GM23338 (cell line): ENCODE measurements around the gene CACNA2D1. TPM values are rescaled to one million over a fixed set of nuclear protein-coding genes. Genes with fewer than 3 reads are reported as not detected.

Experiments
- ATAC-seq: fragments of 200-7000 bp; cut with Tn5 transposase; 3 replicates; pipeline ENCODE4 v1.9.1; 2020
- DNase-seq: peaks from one replicate; pipeline ENCODE4 v3.0.0-alpha.2; 2015; ENCODE audit warnings: low spot score
- H2AFZ ChIP-seq: fragments of 200-600 bp; sonication (generic); 2 replicates; pipeline ENCODE4 v1.8.0; 2016; ENCODE audit warnings: antibody characterized with exemption, mild to moderate bottlenecking, moderate library complexity
- H3F3A ChIP-seq: fragments of 200-600 bp; sonication (generic); replicated peaks from 2 replicates; pipeline ENCODE4 v1.8.0; 2017; ENCODE audit warnings: antibody characterized with exemption, mixed run types, low read depth
- H3K27ac ChIP-seq: fragments of 200-600 bp; sonication (generic); 2 replicates; pipeline ENCODE4 v1.6.1; 2016; ENCODE audit warnings: low read depth
- H3K27me3 ChIP-seq: fragments of 200-600 bp; sonication (generic); 2 replicates; pipeline ENCODE4 v1.8.0; 2016; ENCODE audit warnings: mild to moderate bottlenecking, mixed run types, moderate library complexity; ENCODE audit not compliant: insufficient read depth
- H3K36me3 ChIP-seq: fragments of 200-600 bp; sonication (generic); 2 replicates; pipeline ENCODE4 v1.8.0; 2016; ENCODE audit warnings: mild to moderate bottlenecking; ENCODE audit not compliant: insufficient read depth
- H3K4me1 ChIP-seq: fragments of 200-600 bp; sonication (generic); 2 replicates; pipeline ENCODE4 v1.8.0; 2016; ENCODE audit warnings: mild to moderate bottlenecking, moderate library complexity; ENCODE audit not compliant: insufficient read depth
- H3K4me2 ChIP-seq: fragments of 200-600 bp; sonication (generic); 2 replicates; pipeline ENCODE4 v1.7.1; 2017; ENCODE audit warnings: mixed run types
- H3K4me3 ChIP-seq: fragments of 200-600 bp; sonication (generic); 2 replicates; pipeline ENCODE4 v1.6.1; 2016; ENCODE audit warnings: mixed run types
- H3K79me2 ChIP-seq: fragments of 200-600 bp; sonication (generic); replicated peaks from 2 replicates; pipeline ENCODE4 v1.8.0; 2017; ENCODE audit warnings: mild to moderate bottlenecking; ENCODE audit not compliant: insufficient read depth
- H3K9me2 ChIP-seq: fragments of 200-600 bp; sonication (generic); 2 replicates; pipeline ENCODE4 v1.8.0; 2017; ENCODE audit not compliant: insufficient read depth
- H4K20me1 ChIP-seq: fragments of 200-600 bp; sonication (generic); replicated peaks from 2 replicates; pipeline ENCODE4 v1.8.0; 2017; ENCODE audit warnings: mild to moderate bottlenecking; ENCODE audit not compliant: insufficient read depth
- H3K27ac Mint-ChIP-seq: 2 replicates; pipeline ENCODE4 v1.8.0; 2020; ENCODE audit warnings: inconsistent platforms, mild to moderate bottlenecking, moderate library complexity, mixed read lengths
- H3K27me3 Mint-ChIP-seq: 3 replicates; pipeline ENCODE4 v1.8.0; 2022; ENCODE audit warnings: low read depth, mild to moderate bottlenecking, moderate library complexity, mixed read lengths, inconsistent platforms; ENCODE audit not compliant: insufficient read depth, poor library complexity
- H3K36me3 Mint-ChIP-seq: 3 replicates; pipeline ENCODE4 v1.8.0; 2021; ENCODE audit warnings: low read depth, mild to moderate bottlenecking, inconsistent platforms, moderate library complexity, mixed read lengths
- H3K4me1 Mint-ChIP-seq: 3 replicates; pipeline ENCODE4 v1.8.0; 2020; ENCODE audit warnings: mild to moderate bottlenecking, inconsistent platforms, mixed read lengths
- H3K4me3 Mint-ChIP-seq: 3 replicates; pipeline ENCODE4 v1.8.0; 2021; ENCODE audit warnings: moderate library complexity, mild to moderate bottlenecking, inconsistent platforms, mixed read lengths
- H3K9me3 Mint-ChIP-seq: 3 replicates; pipeline ENCODE4 v1.8.0; 2020; ENCODE audit warnings: moderate library complexity, mild to moderate bottlenecking, inconsistent platforms, mixed read lengths
- CREB1 ChIP-seq: fragments of 250-450 bp; sonication (Bioruptor Pico); IDR thresholded peaks from 2 replicates; pipeline ENCODE4 v1.5.0; 2020; ENCODE audit warnings: low read depth, mild to moderate bottlenecking, moderate library complexity
- ETS1 ChIP-seq: IDR thresholded peaks from 2 replicates; pipeline ENCODE4 v1.6.1; 2016; ENCODE audit warnings: antibody characterized with exemption
- EZH2 ChIP-seq: fragments of 200-600 bp; sonication (generic); IDR thresholded peaks from one replicate; pipeline ENCODE4 v1.8.0; 2017; ENCODE audit warnings: antibody characterized with exemption, mild to moderate bottlenecking, low read depth; ENCODE audit not compliant: unreplicated experiment
- EZH2phosphoT487 ChIP-seq: fragments of 200-600 bp; sonication (generic); IDR thresholded peaks from one replicate; pipeline ENCODE4 v1.8.1; 2018; ENCODE audit warnings: antibody characterized with exemption; ENCODE audit not compliant: unreplicated experiment
- JUNB ChIP-seq: IDR thresholded peaks from one replicate; pipeline ENCODE4 v1.6.1; 2016; ENCODE audit warnings: antibody characterized with exemption; ENCODE audit not compliant: unreplicated experiment
- NANOG ChIP-seq: IDR thresholded peaks from 2 replicates; pipeline ENCODE4 v1.6.1; 2016; ENCODE audit warnings: antibody characterized with exemption, borderline replicate concordance
- REST ChIP-seq: IDR thresholded peaks from one replicate; pipeline ENCODE4 v1.6.1; 2018; ENCODE audit warnings: antibody characterized with exemption; ENCODE audit not compliant: unreplicated experiment
- STAT1 ChIP-seq: IDR thresholded peaks from one replicate; pipeline ENCODE4 v1.6.1; 2016; ENCODE audit warnings: antibody characterized with exemption; ENCODE audit not compliant: unreplicated experiment
- ZNF331 ChIP-seq: fragments of 250-450 bp; sonication (Bioruptor Pico); IDR thresholded peaks from 2 replicates; pipeline ENCODE4 v1.5.0; 2020; ENCODE audit warnings: low read depth, mild to moderate bottlenecking, moderate library complexity
- polyA plus RNA-seq: library from polyadenylated mRNA; unstranded; fragments of >200 nt; fragmentation: Nextera tagmentation; extraction: Ambion mirVana; gene quantifications from 2 replicates; pipeline ENCODE4 v1.2.1, GENCODE V29; 2016
- total RNA-seq: library from RNA; depleted of rRNA; stranded (reverse); fragments of >200 nt; shearing (Covaris generic); gene quantifications from 2 replicates; pipeline ENCODE4 v1.2.3, GENCODE V29; 2014
- TF ChIP-seq, protein P1 (sequence below): fragments of 250-450 bp; sonication (Bioruptor Pico); IDR thresholded peaks from 2 replicates; pipeline ENCODE4 v1.5.0; 2020; ENCODE audit warnings: mild to moderate bottlenecking, moderate library complexity

CACNA2D1 gene
- total and polyA plus RNA-seq, 2 experiments from 2014 or later = 7.0 to 20.4 TPM

- TF ChIP-seq REST (no peak), EZH2phosphoT487 (no peak), EZH2 (no peak), STAT1 (no peak), JUNB (no peak), ZNF331 (no peak), ETS1 (no peak), NANOG (no peak)
Observed at GRCh38 chr7:82079527-82079926, 364.1 kb downstream of the CACNA2D1 start (continued).

DNA sequence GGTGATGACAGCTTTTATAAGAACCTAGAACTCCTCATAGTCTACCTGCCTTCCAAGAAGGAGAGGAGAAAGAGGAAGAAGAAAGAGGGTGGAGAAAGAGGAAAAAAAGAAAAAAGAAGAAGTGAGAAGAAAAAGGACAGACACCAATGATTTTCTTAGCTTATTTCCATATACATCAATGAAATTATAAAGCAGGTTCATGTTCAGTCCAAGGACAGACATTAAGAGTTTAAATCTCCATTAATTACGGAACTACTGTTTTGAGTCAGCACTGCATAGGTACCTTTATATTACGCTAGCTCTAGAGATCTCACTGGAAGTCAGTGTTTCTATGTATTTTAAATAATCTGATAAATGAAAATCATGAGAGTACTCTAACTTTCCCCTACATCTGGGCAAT is 364.8 kb downstream of the CACNA2D1 start:
- Mint-ChIP-seq H3K9me3 (no peaks in the 10 kb centered on the region; the same call in 2 of the 3 replicates), H3K27me3 (no peaks in the 10 kb centered on the region), H3K27ac (no peak overlapping the region), H3K36me3 (peaks cover 13% of the 10 kb centered on the region; the same call in 2 of the 3 replicates), H3K4me1 (peaks cover 5% of the 10 kb centered on the region; the same call in 2 of the 3 replicates), H3K4me3 (no peak overlapping the region)
- Histone ChIP-seq H2AFZ (no peak overlapping the region), H4K20me1 (no peaks in the 10 kb centered on the region), H3K27ac (no peak overlapping the region), H3K4me3 (no peak overlapping the region), H3K36me3 (no peaks in the 10 kb centered on the region), H3K27me3 (no peaks in the 10 kb centered on the region), H3K79me2 (no peaks in the 10 kb centered on the region), H3F3A (no peaks in the 10 kb centered on the region), H3K4me2 (no peak overlapping the region), H3K4me1 (no peaks in the 10 kb centered on the region), H3K9me2 (no peaks in the 10 kb centered on the region)
- no peak for ATAC-seq
- DNase-seq = no peak
- TF ChIP-seq ETS1 (no peak), NANOG (no peak), CREB1 (CRISPR knock-in tag) (no peak), REST (no peak)
- TF ChIP-seq, protein P1, sequence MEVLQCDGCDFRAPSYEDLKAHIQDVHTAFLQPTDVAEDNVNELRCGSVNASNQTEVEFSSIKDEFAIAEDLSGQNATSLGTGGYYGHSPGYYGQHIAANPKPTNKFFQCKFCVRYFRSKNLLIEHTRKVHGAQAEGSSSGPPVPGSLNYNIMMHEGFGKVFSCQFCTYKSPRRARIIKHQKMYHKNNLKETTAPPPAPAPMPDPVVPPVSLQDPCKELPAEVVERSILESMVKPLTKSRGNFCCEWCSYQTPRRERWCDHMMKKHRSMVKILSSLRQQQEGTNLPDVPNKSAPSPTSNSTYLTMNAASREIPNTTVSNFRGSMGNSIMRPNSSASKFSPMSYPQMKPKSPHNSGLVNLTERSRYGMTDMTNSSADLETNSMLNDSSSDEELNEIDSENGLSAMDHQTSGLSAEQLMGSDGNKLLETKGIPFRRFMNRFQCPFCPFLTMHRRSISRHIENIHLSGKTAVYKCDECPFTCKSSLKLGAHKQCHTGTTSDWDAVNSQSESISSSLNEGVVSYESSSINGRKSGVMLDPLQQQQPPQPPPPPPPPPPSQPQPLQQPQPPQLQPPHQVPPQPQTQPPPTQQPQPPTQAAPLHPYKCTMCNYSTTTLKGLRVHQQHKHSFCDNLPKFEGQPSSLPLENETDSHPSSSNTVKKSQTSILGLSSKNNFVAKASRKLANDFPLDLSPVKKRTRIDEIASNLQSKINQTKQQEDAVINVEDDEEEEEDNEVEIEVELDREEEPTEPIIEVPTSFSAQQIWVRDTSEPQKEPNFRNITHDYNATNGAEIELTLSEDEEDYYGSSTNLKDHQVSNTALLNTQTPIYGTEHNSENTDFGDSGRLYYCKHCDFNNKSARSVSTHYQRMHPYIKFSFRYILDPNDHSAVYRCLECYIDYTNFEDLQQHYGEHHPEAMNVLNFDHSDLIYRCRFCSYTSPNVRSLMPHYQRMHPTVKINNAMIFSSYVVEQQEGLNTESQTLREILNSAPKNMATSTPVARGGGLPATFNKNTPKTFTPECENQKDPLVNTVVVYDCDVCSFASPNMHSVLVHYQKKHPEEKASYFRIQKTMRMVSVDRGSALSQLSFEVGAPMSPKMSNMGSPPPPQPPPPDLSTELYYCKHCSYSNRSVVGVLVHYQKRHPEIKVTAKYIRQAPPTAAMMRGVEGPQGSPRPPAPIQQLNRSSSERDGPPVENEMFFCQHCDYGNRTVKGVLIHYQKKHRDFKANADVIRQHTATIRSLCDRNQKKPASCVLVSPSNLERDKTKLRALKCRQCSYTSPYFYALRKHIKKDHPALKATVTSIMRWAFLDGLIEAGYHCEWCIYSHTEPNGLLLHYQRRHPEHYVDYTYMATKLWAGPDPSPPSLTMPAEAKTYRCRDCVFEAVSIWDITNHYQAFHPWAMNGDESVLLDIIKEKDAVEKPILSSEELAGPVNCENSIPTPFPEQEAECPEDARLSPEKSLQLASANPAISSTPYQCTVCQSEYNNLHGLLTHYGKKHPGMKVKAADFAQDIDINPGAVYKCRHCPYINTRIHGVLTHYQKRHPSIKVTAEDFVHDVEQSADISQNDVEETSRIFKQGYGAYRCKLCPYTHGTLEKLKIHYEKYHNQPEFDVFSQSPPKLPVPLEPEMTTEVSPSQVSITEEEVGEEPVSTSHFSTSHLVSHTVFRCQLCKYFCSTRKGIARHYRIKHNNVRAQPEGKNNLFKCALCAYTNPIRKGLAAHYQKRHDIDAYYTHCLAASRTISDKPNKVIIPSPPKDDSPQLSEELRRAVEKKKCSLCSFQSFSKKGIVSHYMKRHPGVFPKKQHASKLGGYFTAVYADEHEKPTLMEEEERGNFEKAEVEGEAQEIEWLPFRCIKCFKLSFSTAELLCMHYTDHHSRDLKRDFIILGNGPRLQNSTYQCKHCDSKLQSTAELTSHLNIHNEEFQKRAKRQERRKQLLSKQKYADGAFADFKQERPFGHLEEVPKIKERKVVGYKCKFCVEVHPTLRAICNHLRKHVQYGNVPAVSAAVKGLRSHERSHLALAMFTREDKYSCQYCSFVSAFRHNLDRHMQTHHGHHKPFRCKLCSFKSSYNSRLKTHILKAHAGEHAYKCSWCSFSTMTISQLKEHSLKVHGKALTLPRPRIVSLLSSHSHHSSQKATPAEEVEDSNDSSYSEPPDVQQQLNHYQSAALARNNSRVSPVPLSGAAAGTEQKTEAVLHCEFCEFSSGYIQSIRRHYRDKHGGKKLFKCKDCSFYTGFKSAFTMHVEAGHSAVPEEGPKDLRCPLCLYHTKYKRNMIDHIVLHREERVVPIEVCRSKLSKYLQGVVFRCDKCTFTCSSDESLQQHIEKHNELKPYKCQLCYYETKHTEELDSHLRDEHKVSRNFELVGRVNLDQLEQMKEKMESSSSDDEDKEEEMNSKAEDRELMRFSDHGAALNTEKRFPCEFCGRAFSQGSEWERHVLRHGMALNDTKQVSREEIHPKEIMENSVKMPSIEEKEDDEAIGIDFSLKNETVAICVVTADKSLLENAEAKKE (CRISPR knock-in tag) = no peak
